ENCODE results near the gene KCNH2.

Gene KCNH2

GRCh38 chr7:150943453-150943814 is 34.7 kb downstream of the KCNH2 start:
- Histone ChIP-seq H3K9ac (ENCODE audit: low read depth, low read length) (no peak overlapping the region), H3K9me3 (ENCODE audit: control insufficient read depth, insufficient read depth, low read length) (no peaks in the 10 kb centered on the region), H3K36me3 (ENCODE audit: insufficient read depth, low read length) (no peaks in the 10 kb centered on the region), H3K4me1 (ENCODE audit: insufficient read depth, low read length) (peaks cover under 1% of the 10 kb centered on the region; the same call in 1 of the 2 replicates)

GRCh38 chr7:150942591-150943452 is 35.3 kb downstream of the KCNH2 start:
- Histone ChIP-seq H3K4me1 (ENCODE audit: insufficient read depth, low read length) (peaks cover 5% of the 10 kb centered on the region; the same call in 1 of the 2 replicates), H3K9me3 (ENCODE audit: control insufficient read depth, insufficient read depth, low read length) (no peaks in the 10 kb centered on the region), H3K36me3 (ENCODE audit: insufficient read depth, low read length) (no peaks in the 10 kb centered on the region), H3K9ac (ENCODE audit: low read depth, low read length) (no peak overlapping the region)

GRCh38 chr7:150942001-150942590 is 36.0 kb downstream of the KCNH2 start:
- Histone ChIP-seq H3K36me3 (ENCODE audit: insufficient read depth, low read length) (no peaks in the 10 kb centered on the region), H3K4me1 (ENCODE audit: insufficient read depth, low read length) (peaks cover 5% of the 10 kb centered on the region; the same call in 1 of the 2 replicates), H3K9ac (ENCODE audit: low read depth, low read length) (no peak overlapping the region), H3K9me3 (ENCODE audit: control insufficient read depth, insufficient read depth, low read length) (no peaks in the 10 kb centered on the region)

GRCh38 chr7:150941351-150942000 is 36.6 kb downstream of the KCNH2 start:
- H3K9ac ChIP-seq (ENCODE audit: low read depth, low read length): no peak overlapping the region
- no peaks in the 10 kb centered on the region for H3K9me3 ChIP-seq (ENCODE audit: control insufficient read depth, insufficient read depth, low read length)
- no peaks in the 10 kb centered on the region for H3K36me3 ChIP-seq (ENCODE audit: insufficient read depth, low read length)
- H3K4me1 ChIP-seq (ENCODE audit: insufficient read depth, low read length): peaks cover 5% of the 10 kb centered on the region; the same call in 1 of the 2 replicates

- Histone ChIP-seq H3K36me3 (ENCODE audit: insufficient read depth, low read length) (no peaks in the 10 kb centered on the region), H3K9ac (ENCODE audit: low read depth, low read length) (no peak overlapping the region), H3K4me1 (ENCODE audit: insufficient read depth, low read length) (peaks cover 5% of the 10 kb centered on the region; the same call in 1 of the 2 replicates)
Observed at GRCh38 chr7:150940431-150941102, 37.6 kb downstream of the KCNH2 start.

GRCh38 chr7:150939466-150939865 is 38.7 kb downstream of the KCNH2 start:
- H3K4me1 ChIP-seq (ENCODE audit: insufficient read depth, low read length): 0 out of 2 replicates have a peak, but pooled peaks cover 5% of the 10 kb centered on the region
- H3K9ac ChIP-seq (ENCODE audit: low read depth, low read length): no peak overlapping the region
- no peaks in the 10 kb centered on the region for H3K9me3 ChIP-seq (ENCODE audit: control insufficient read depth, insufficient read depth, low read length)
- H3K36me3 ChIP-seq (ENCODE audit: insufficient read depth, low read length): no peaks in the 10 kb centered on the region

More at GRCh38 chr7:150940431-150941102, 37.6 kb downstream of the KCNH2 start:
- no peaks in the 10 kb centered on the region for H3K9me3 ChIP-seq (ENCODE audit: control insufficient read depth, insufficient read depth, low read length)

- no peak overlapping the region for H3K9ac ChIP-seq (ENCODE audit: low read depth, low read length)
- 0 out of 2 replicates have a peak, but pooled peaks cover 5% of the 10 kb centered on the region for H3K4me1 ChIP-seq (ENCODE audit: insufficient read depth, low read length)
- H3K9me3 ChIP-seq (ENCODE audit: control insufficient read depth, insufficient read depth, low read length): no peaks in the 10 kb centered on the region
- no peaks in the 10 kb centered on the region for H3K36me3 ChIP-seq (ENCODE audit: insufficient read depth, low read length)
Observed at GRCh38 chr7:150939052-150939451, 39.1 kb downstream of the KCNH2 start.

GRCh38 chr7:150938566-150938965 is 39.6 kb downstream of the KCNH2 start:
- H3K9ac ChIP-seq (ENCODE audit: low read depth, low read length): no peak overlapping the region
- H3K36me3 ChIP-seq (ENCODE audit: insufficient read depth, low read length): no peaks in the 10 kb centered on the region
- H3K4me1 ChIP-seq (ENCODE audit: insufficient read depth, low read length): 0 out of 2 replicates have a peak, but pooled peaks cover 5% of the 10 kb centered on the region
- H3K9me3 ChIP-seq (ENCODE audit: control insufficient read depth, insufficient read depth, low read length): no peaks in the 10 kb centered on the region

GRCh38 chr7:150937848-150938561 is 40.1 kb downstream of the KCNH2 start:
- H3K4me1 ChIP-seq (ENCODE audit: insufficient read depth, low read length): 0 out of 2 replicates have a peak, but pooled peaks cover 5% of the 10 kb centered on the region
- H3K9ac ChIP-seq (ENCODE audit: low read depth, low read length): no peak overlapping the region
- H3K36me3 ChIP-seq (ENCODE audit: insufficient read depth, low read length): no peaks in the 10 kb centered on the region
- H3K9me3 ChIP-seq (ENCODE audit: control insufficient read depth, insufficient read depth, low read length): no peaks in the 10 kb centered on the region

GRCh38 chr7:150936018-150936417 is 42.1 kb downstream of the KCNH2 start:
- H3K4me1 ChIP-seq (ENCODE audit: insufficient read depth, low read length): 0 out of 2 replicates have a peak, but pooled peaks cover 5% of the 10 kb centered on the region
- H3K9ac ChIP-seq (ENCODE audit: low read depth, low read length): no peak overlapping the region
- H3K9me3 ChIP-seq (ENCODE audit: control insufficient read depth, insufficient read depth, low read length): no peaks in the 10 kb centered on the region
- no peaks in the 10 kb centered on the region for H3K36me3 ChIP-seq (ENCODE audit: insufficient read depth, low read length)

- no peaks in the 10 kb centered on the region for H3K9me3 ChIP-seq (ENCODE audit: control insufficient read depth, insufficient read depth, low read length)
- H3K4me1 ChIP-seq (ENCODE audit: insufficient read depth, low read length): 0 out of 2 replicates have a peak, but pooled peaks cover 5% of the 10 kb centered on the region
- no peak overlapping the region for H3K9ac ChIP-seq (ENCODE audit: low read depth, low read length)
- H3K36me3 ChIP-seq (ENCODE audit: insufficient read depth, low read length): no peaks in the 10 kb centered on the region
Observed at GRCh38 chr7:150935149-150935548, 43.0 kb downstream of the KCNH2 start.

GRCh38 chr7:150934045-150934766 is 43.9 kb downstream of the KCNH2 start:
- Histone ChIP-seq H3K36me3 (ENCODE audit: insufficient read depth, low read length) (no peaks in the 10 kb centered on the region), H3K4me1 (ENCODE audit: insufficient read depth, low read length) (0 out of 2 replicates have a peak, but pooled peaks cover 5% of the 10 kb centered on the region), H3K9ac (ENCODE audit: low read depth, low read length) (no peak overlapping the region), H3K9me3 (ENCODE audit: control insufficient read depth, insufficient read depth, low read length) (no peaks in the 10 kb centered on the region)

GRCh38 chr7:150931199-150931869 is 46.8 kb downstream of the KCNH2 start:
- Histone ChIP-seq H3K36me3 (ENCODE audit: insufficient read depth, low read length) (no peaks in the 10 kb centered on the region), H3K9ac (ENCODE audit: low read depth, low read length) (no peak overlapping the region), H3K4me1 (ENCODE audit: insufficient read depth, low read length) (no peaks in the 10 kb centered on the region), H3K9me3 (ENCODE audit: control insufficient read depth, insufficient read depth, low read length) (no peaks in the 10 kb centered on the region)

Data from ES-I3 (cell line).